Vagina (tissue), 2 donors: ENCODE data around the gene RNF215.

Experiments
- CTCF ChIP-seq, 3 experiments: fragments of 450-650 bp in 2 of 3; fragments of 200-600 bp in 1 of 3; sonication (generic) in 1 of 3; IDR thresholded peaks; one replicate each; pipeline ENCODE4 v1.5.1; 2017 to 2019; ENCODE audit warnings: antibody characterized with exemption in 3 of 3, mild to moderate bottlenecking in 2 of 3, moderate library complexity in 2 of 3
- POLR2A ChIP-seq, 2 donors: fragments of 450-650 bp; IDR thresholded peaks; one replicate each; pipeline ENCODE4 v1.6.1; 2017; ENCODE audit warnings: antibody characterized with exemption in 2 of 2, mild to moderate bottlenecking in 2 of 2, moderate library complexity in 2 of 2
- POLR2AphosphoS5 ChIP-seq, 2 donors: sonication (generic); formaldehyde crosslinking; IDR thresholded peaks; one replicate each; pipeline ENCODE4 v1.9.0; 2017; ENCODE audit warnings: antibody characterized with exemption in 2 of 2, mild to moderate bottlenecking in 2 of 2, low read depth in 1 of 2; ENCODE audit not compliant: insufficient read depth in 1 of 2

- TF ChIP-seq POLR2AphosphoS5 (IDR thresholded peaks at IDR 0.05; ENCODE audit: insufficient read depth in 1 of 2, low read depth in 1 of 2) (no peak), POLR2A (IDR thresholded peaks at IDR 0.05) (no peak), CTCF (IDR thresholded peaks at IDR 0.05) (no peak)
These were observed 38.4 kb downstream of the RNF215 start for GRCh38 chr22:30348809-30349208.
